ENCODE data around the gene EFHC1.

EFHC1 gene

GRCh38 chr6:52539607-52540006 is 119.5 kb downstream of the EFHC1 start:
- no peak for TF ChIP-seq CTCF (IDR thresholded peaks at IDR 0.05; ENCODE audit: low read depth, low read length)
- no peak overlapping the region for H3K4me3 ChIP-seq (replicated peaks in 1 of 2; ENCODE audit: low read depth in 2 of 2, low read length in 2 of 2)
- DNase-seq (ENCODE audit: low read depth in 2 of 2) = peak in 1 of 2 donors; percentile 85

- no peak overlapping the region for H3K4me3 ChIP-seq (replicated peaks in 1 of 2; ENCODE audit: low read depth in 2 of 2, low read length in 2 of 2)
- TF ChIP-seq CTCF (IDR thresholded peaks at IDR 0.05; ENCODE audit: low read depth, low read length) = no peak
- DNase-seq (ENCODE audit: low read depth in 2 of 2) = peak in 1 of 2 donors; percentile 60
Measured at GRCh38 chr6:52540286-52540902, 120.3 kb downstream of the EFHC1 start.

GRCh38 chr6:52541135-52541534 is 121.0 kb downstream of the EFHC1 start:
- no peak for DNase-seq (ENCODE audit: low read depth in 2 of 2)
- TF ChIP-seq CTCF (IDR thresholded peaks at IDR 0.05; ENCODE audit: low read depth, low read length) = no peak
- no peak overlapping the region for H3K4me3 ChIP-seq (replicated peaks in 1 of 2; ENCODE audit: low read depth in 2 of 2, low read length in 2 of 2)

- TF ChIP-seq CTCF (IDR thresholded peaks at IDR 0.05; ENCODE audit: low read depth, low read length) = no peak
- no peak overlapping the region for H3K4me3 ChIP-seq (replicated peaks in 1 of 2; ENCODE audit: low read depth in 2 of 2, low read length in 2 of 2)
- peak in 1 of 2 donors; percentile 72 for DNase-seq (ENCODE audit: low read depth in 2 of 2)
Measured at GRCh38 chr6:52543262-52543661, 123.1 kb downstream of the EFHC1 start.

GRCh38 chr6:52543729-52544601 is 123.8 kb downstream of the EFHC1 start:
- no peak overlapping the region for H3K4me3 ChIP-seq (replicated peaks in 1 of 2; ENCODE audit: low read depth in 2 of 2, low read length in 2 of 2)
- peak; percentile 54 to 70 for DNase-seq (ENCODE audit: low read depth in 2 of 2)
- TF ChIP-seq CTCF (IDR thresholded peaks at IDR 0.05; ENCODE audit: low read depth, low read length) = no peak

GRCh38 chr6:52544602-52545405 is 124.7 kb downstream of the EFHC1 start:
- no peak for TF ChIP-seq CTCF (IDR thresholded peaks at IDR 0.05; ENCODE audit: low read depth, low read length)
- H3K4me3 ChIP-seq (replicated peaks in 1 of 2; ENCODE audit: low read depth in 2 of 2, low read length in 2 of 2) = no peak overlapping the region
- no peak for DNase-seq (ENCODE audit: low read depth in 2 of 2)
